ENCODE results near the gene TSPAN18.

- TF ChIP-seq CTCF (conservative IDR thresholded peaks at IDR 0.05; ENCODE audit: low read length) (no peak), EZH2phosphoT487 (IDR thresholded peaks at IDR 0.05; ENCODE audit: borderline replicate concordance) (no peak)
These were observed 28.4 kb upstream of the TSPAN18 start for GRCh38 chr11:44698252-44698912.
